IMR-90 (cell line): ENCODE measurements around the gene PRKG2. TPM values are rescaled to one million over a fixed set of nuclear protein-coding genes. Genes with fewer than 3 reads are reported as not detected.

ENCODE experiments used
- ATAC-seq: fragments of 200-7000 bp; cut with Tn5 transposase; 2 replicates; pipeline ENCODE4 v1.9.1; 2020; ENCODE audit warnings: low read depth, mild to moderate bottlenecking, moderate library complexity
- BruUV-seq: library from RNA; stranded (reverse); fragments of 400-500 nt; replicated peaks from 2 replicates; lab custom pipeline; 2021; lab: Mats Ljungman, UMichigan
- CTCF ChIA-PET: fragments of 300-600 bp; formaldehyde crosslinking; extraction: SDS; loops from one replicate; lab custom pipeline; 2021; ENCODE audit warnings: antibody characterized with exemption; lab: Yijun Ruan, JAX
- POLR2A ChIA-PET: fragments of 300-600 bp; sonication (Branson Sonifier 250); formaldehyde crosslinking; loops from one replicate; lab custom pipeline; 2022; ENCODE audit warnings: antibody characterized with exemption; ENCODE audit not compliant: unreplicated experiment; lab: Charles Lee
- DNase-seq: peaks from one replicate; pipeline ENCODE4 v3.0.0; 2013
- H2AFZ ChIP-seq: replicated peaks from 2 replicates; pipeline ENCODE3; 2013; ENCODE audit warnings: low read length, mild to moderate bottlenecking; ENCODE audit not compliant: poor library complexity
- H2AK5ac ChIP-seq: 2 replicates; pipeline ENCODE4 v1.6.1; 2013; ENCODE audit warnings: low read depth, low read length, inconsistent platforms
- H2AK9ac ChIP-seq: replicated peaks from 2 replicates; pipeline ENCODE3; 2013; ENCODE audit warnings: mild to moderate bottlenecking, low read depth, low read length, moderate library complexity; ENCODE audit not compliant: poor library complexity
- H2BK120ac ChIP-seq: 2 replicates; pipeline ENCODE4 v1.6.1; 2013; ENCODE audit warnings: low read depth, low read length, inconsistent platforms
- H2BK15ac ChIP-seq: 3 replicates; pipeline ENCODE4 v1.6.1; 2013; ENCODE audit warnings: low read depth, low read length, inconsistent platforms
- H2BK20ac ChIP-seq: 2 replicates; pipeline ENCODE4 v1.6.1; 2013; ENCODE audit warnings: low read depth, mild to moderate bottlenecking, inconsistent platforms, low read length, moderate library complexity
- H2BK5ac ChIP-seq: 2 replicates; pipeline ENCODE4 v1.6.1; 2013; ENCODE audit warnings: mild to moderate bottlenecking, low read depth, low read length, inconsistent platforms; ENCODE audit not compliant: poor library complexity, severe bottlenecking
- H3K14ac ChIP-seq: replicated peaks from 2 replicates; pipeline ENCODE4 v1.6.1; 2013; ENCODE audit warnings: low read depth, low read length, inconsistent platforms
- H3K18ac ChIP-seq: 2 replicates; pipeline ENCODE4 v1.6.1; 2013; ENCODE audit warnings: low read depth, low read length, control low read depth
- H3K23ac ChIP-seq: 2 replicates; pipeline ENCODE4 v1.6.1; 2013; ENCODE audit warnings: low read depth, low read length, inconsistent platforms
- H3K27ac ChIP-seq: 2 replicates; pipeline ENCODE4 v1.5.1; 2013; ENCODE audit warnings: mild to moderate bottlenecking, control low read depth, low read length; ENCODE audit not compliant: insufficient read depth
- H3K27me3 ChIP-seq: 2 replicates; pipeline ENCODE4 v1.6.1; 2013; ENCODE audit warnings: low read length; ENCODE audit not compliant: control insufficient read depth, insufficient read depth
- H3K36me3 ChIP-seq: 2 replicates; pipeline ENCODE4 v1.6.1; 2013; ENCODE audit warnings: low read length, mixed read lengths; ENCODE audit not compliant: control insufficient read depth, insufficient read depth
- H3K4ac ChIP-seq: 2 replicates; pipeline ENCODE4 v1.6.1; 2013; ENCODE audit warnings: low read depth, low read length, inconsistent platforms
- H3K4me1 ChIP-seq: 2 replicates; pipeline ENCODE4 v1.6.1; 2013; ENCODE audit warnings: low read length, mixed read lengths; ENCODE audit not compliant: control insufficient read depth, insufficient read depth
- H3K4me2 ChIP-seq: 2 replicates; pipeline ENCODE4 v1.6.1; 2013; ENCODE audit warnings: low read depth, mild to moderate bottlenecking, control low read depth, low read length, moderate library complexity
- H3K4me3 ChIP-seq: 2 replicates; pipeline ENCODE4 v1.5.1; 2013; ENCODE audit warnings: low read depth, mild to moderate bottlenecking, control low read depth, low read length, moderate library complexity; ENCODE audit not compliant: insufficient read depth
- H3K56ac ChIP-seq: 2 replicates; pipeline ENCODE4 v1.6.1; 2013; ENCODE audit warnings: low read length, inconsistent platforms; ENCODE audit not compliant: insufficient read depth; ENCODE audit errors: extremely low read depth
- H3K79me1 ChIP-seq, 2 experiments: 2 replicates each; pipeline ENCODE4 v1.6.1; 2013; ENCODE audit warnings: low read length in 2 of 2, inconsistent platforms in 1 of 2, low read depth in 1 of 2
- H3K9ac ChIP-seq: 2 replicates; pipeline ENCODE4 v1.6.1; 2013; ENCODE audit warnings: low read depth, low read length, control low read depth
- H3K9me1 ChIP-seq: 2 replicates; pipeline ENCODE4 v1.6.1; 2013; ENCODE audit warnings: low read length, inconsistent platforms; ENCODE audit not compliant: insufficient read depth
- H3K9me3 ChIP-seq: 2 replicates; pipeline ENCODE4 v1.6.1; 2013; ENCODE audit warnings: low read length; ENCODE audit not compliant: control insufficient read depth, insufficient read depth
- H4K20me1 ChIP-seq: 2 replicates; pipeline ENCODE4 v1.6.1; 2013; ENCODE audit warnings: low read length, inconsistent platforms; ENCODE audit not compliant: insufficient read depth
- H4K5ac ChIP-seq: 2 replicates; pipeline ENCODE4 v1.6.1; 2013; ENCODE audit warnings: mild to moderate bottlenecking, low read depth, low read length, control low read depth
- H4K8ac ChIP-seq, 2 experiments: 2 replicates each; pipeline ENCODE4 v1.6.1; 2013; ENCODE audit warnings: low read depth in 2 of 2, low read length in 2 of 2, control low read depth in 1 of 2, inconsistent platforms in 1 of 2
- H4K91ac ChIP-seq: 2 replicates; pipeline ENCODE4 v1.6.1; 2013; ENCODE audit warnings: low read depth, low read length, inconsistent platforms; ENCODE audit not compliant: insufficient read depth
- CEBPB ChIP-seq: IDR thresholded peaks from 2 replicates; pipeline ENCODE4 v1.6.1; 2012; ENCODE audit warnings: low read depth, low read length, improper control_type of control experiment
- MAFK ChIP-seq: IDR thresholded peaks from 2 replicates; pipeline ENCODE4 v1.6.1; 2012; ENCODE audit warnings: low read depth, low read length, improper control_type of control experiment
- WGBS, 2 experiments: methylation state at CpG; one replicate each; pipeline versions ENCODE4 v1.1.5 to v1.1.7; 2013; ENCODE audit warnings: missing lambda C conversion rate in 2 of 2; ENCODE audit not compliant: insufficient read length in 1 of 2; ENCODE audit errors: extremely low coverage in 2 of 2; 5-methylcytosine and 5-hydroxymethylcytosine counted together
- dilution Hi-C: fragments of 300-500 bp; cut with HindIII; formaldehyde crosslinking; loops from one replicate; pipeline ENCODE4 v1.14.3; 2018; ENCODE audit warnings: low sequenced_read_pairs; ENCODE audit not compliant: unreplicated experiment
- in situ Hi-C: fragments of 300-500 bp; cut with MboI; formaldehyde crosslinking; loops from 3 replicates; pipeline ENCODE4 v1.14.3; 2019; ENCODE audit warnings: low sequenced_read_pairs, inconsistent platforms, mixed read lengths
- intact Hi-C: fragments of 100-400 bp; cut with micrococcal nuclease; formaldehyde crosslinking; loops from 2 replicates; pipeline ENCODE4 v1.10.0; 2022
- polyA plus RNA-seq, 3 experiments: library from polyadenylated mRNA; depleted of rRNA; stranded (reverse); fragments of >200 nt; gene quantifications; 2 replicates each; pipeline ENCODE4 v1.2.3, GENCODE V29; 2012; ENCODE audit warnings: low replicate concordance in 1 of 3
- total RNA-seq: library from RNA; depleted of rRNA; stranded (reverse); fragments of >200 nt; gene quantifications from 2 replicates; pipeline ENCODE4 v1.2.3, GENCODE V29; 2012

The PRKG2 gene
- total and polyA plus RNA-seq, 2 of the 4 experiments (the other 2 are of a cell fraction), result 0.44 to 2.0 TPM

- H4K91ac ChIP-seq, result no peak overlapping the region
- in situ Hi-C loops (no loop called here), intact Hi-C loops (no loop called here), dilution Hi-C loops (no loop called here)
- H2AFZ ChIP-seq, result no peak overlapping the region
- POLR2A ChIA-PET, result no interaction called here
- TF ChIP-seq MAFK, result no peak
- peak; percentile 36; the same call in 1 of the 2 replicates for TF ChIP-seq CEBPB
- no peak overlapping the region for H2AK5ac ChIP-seq
- H3K9ac ChIP-seq, result no peak overlapping the region
- H3K18ac ChIP-seq, result no peak overlapping the region
- DNase-seq, result peak; percentile 58
- H3K36me3 ChIP-seq, result peaks cover 3% of the 10 kb centered on the region; the same call in 1 of the 2 replicates
- WGBS, 2 experiments, result no CpG with 5 or more reads among the region's 1 CpG
- no peak overlapping the region for H3K56ac ChIP-seq
- no peaks in the 10 kb centered on the region for H3K9me1 ChIP-seq
- H4K20me1 ChIP-seq, result no peaks in the 10 kb centered on the region
- BruUV-seq, result no TSS peak
- H4K8ac ChIP-seq, result no peak overlapping the region
- no peak overlapping the region for H2AK9ac ChIP-seq
- no peak overlapping the region for H2BK5ac ChIP-seq
- H4K5ac ChIP-seq, result no peak overlapping the region
- H3K27ac ChIP-seq, result no peak overlapping the region
- no peak overlapping the region; the same call in 2 of the 3 replicates for H2BK15ac ChIP-seq
- H3K79me1 ChIP-seq, result no peaks in the 10 kb centered on the region
- peak; percentile 66 for ATAC-seq
- no peak overlapping the region for H2BK120ac ChIP-seq
- no peak overlapping the region for H3K4me2 ChIP-seq
- no peak overlapping the region for H3K23ac ChIP-seq
- no peaks in the 10 kb centered on the region for H3K27me3 ChIP-seq
- H3K4me3 ChIP-seq, result no peak overlapping the region
- no peak overlapping the region for H3K14ac ChIP-seq
- CTCF ChIA-PET, result no interaction called here
- no peak overlapping the region for H2BK20ac ChIP-seq
- no peak overlapping the region for H3K4ac ChIP-seq
- no peaks in the 10 kb centered on the region for H3K9me3 ChIP-seq
- H3K4me1 ChIP-seq, result no peaks in the 10 kb centered on the region
These were observed 41.8 kb downstream of the PRKG2 start for GRCh38 chr4:81173213-81173612.
